SK-N-SH treated with all-trans-retinoic acid at 6 μM for 48 hours (cell line): ENCODE results near the gene DNM2.

Experiments used
- ATAC-seq: fragments of 200-7000 bp; cut with Tn5 transposase; 3 replicates; pipeline ENCODE4 v1.9.1; 2020; ENCODE audit warnings: mild to moderate bottlenecking, moderate library complexity
- ARNTL ChIP-seq: fragments of 450-650 bp; formaldehyde crosslinking; IDR thresholded peaks from 2 replicates; pipeline ENCODE4 v1.5.0; 2020; ENCODE audit warnings: low read depth, mild to moderate bottlenecking, moderate library complexity, borderline replicate concordance
- BACH2 ChIP-seq: fragments of 250-450 bp; sonication (Bioruptor Pico); IDR thresholded peaks from 2 replicates; pipeline ENCODE4 v1.9.0; 2021; ENCODE audit warnings: mild to moderate bottlenecking, borderline replicate concordance
- CREB5 ChIP-seq: fragments of 250-450 bp; sonication (Bioruptor Pico); IDR thresholded peaks from 2 replicates; pipeline ENCODE4 v1.5.1; 2020; ENCODE audit warnings: low read depth, mild to moderate bottlenecking, moderate library complexity
- CSDC2 ChIP-seq: fragments of 250-450 bp; sonication (Bioruptor Pico); IDR thresholded peaks from 2 replicates; pipeline ENCODE4 v1.5.0; 2020; ENCODE audit warnings: mild to moderate bottlenecking, moderate library complexity
- CSRNP3 ChIP-seq: fragments of 250-450 bp; sonication (Bioruptor Pico); IDR thresholded peaks from 2 replicates; pipeline ENCODE4 v1.5.1; 2021; ENCODE audit warnings: mild to moderate bottlenecking, moderate library complexity
- ISL1 ChIP-seq: fragments of 250-450 bp; sonication (Bioruptor Pico); IDR thresholded peaks from 2 replicates; pipeline ENCODE4 v2.1.2; 2022; ENCODE audit warnings: mild to moderate bottlenecking, moderate library complexity
- OSR1 ChIP-seq: fragments of 250-450 bp; sonication (Bioruptor Pico); IDR thresholded peaks from 2 replicates; pipeline ENCODE4 v1.8.0; 2022; ENCODE audit warnings: moderate library complexity, mild to moderate bottlenecking, inconsistent platforms
- PATZ1 ChIP-seq: fragments of 250-450 bp; sonication (Bioruptor Pico); IDR thresholded peaks from 2 replicates; pipeline ENCODE4 v1.8.0; 2020; ENCODE audit warnings: mild to moderate bottlenecking, moderate library complexity, borderline replicate concordance
- POU6F1 ChIP-seq: fragments of 250-450 bp; sonication (Bioruptor Pico); IDR thresholded peaks from 2 replicates; pipeline ENCODE4 v1.8.0; 2021; ENCODE audit warnings: low read depth, mild to moderate bottlenecking, moderate library complexity, borderline replicate concordance
- PPARA ChIP-seq: fragments of 250-450 bp; sonication (Bioruptor Pico); IDR thresholded peaks from 2 replicates; pipeline ENCODE4 v1.5.0; 2020; ENCODE audit warnings: mild to moderate bottlenecking, borderline replicate concordance
- RARB ChIP-seq: fragments of 250-450 bp; sonication (Bioruptor Pico); IDR thresholded peaks from 2 replicates; pipeline ENCODE4 v1.8.0; 2021; ENCODE audit warnings: mild to moderate bottlenecking, moderate library complexity
- SNAI2 ChIP-seq: fragments of 250-450 bp; sonication (Bioruptor Pico); IDR thresholded peaks from 2 replicates; pipeline ENCODE4 v1.5.0; 2020; ENCODE audit warnings: mild to moderate bottlenecking, moderate library complexity
- TCF4 ChIP-seq: fragments of 250-450 bp; sonication (Bioruptor Pico); IDR thresholded peaks from 2 replicates; pipeline ENCODE4 v1.8.0; 2021; ENCODE audit warnings: mild to moderate bottlenecking, moderate library complexity, borderline replicate concordance
- TOX ChIP-seq: fragments of 250-450 bp; sonication (Bioruptor Pico); IDR thresholded peaks from 2 replicates; pipeline ENCODE4 v1.8.0; 2021; ENCODE audit warnings: mild to moderate bottlenecking, moderate library complexity, borderline replicate concordance
- TSHZ2 ChIP-seq: fragments of 250-450 bp; sonication (Bioruptor Pico); IDR thresholded peaks from 2 replicates; pipeline ENCODE4 v1.5.0; 2020; ENCODE audit warnings: mild to moderate bottlenecking, moderate library complexity
- ZC3H10 ChIP-seq: fragments of 250-450 bp; sonication (Bioruptor Pico); IDR thresholded peaks from 2 replicates; pipeline ENCODE4 v1.5.1; 2021; ENCODE audit warnings: mild to moderate bottlenecking, moderate library complexity
- ZFP3 ChIP-seq: fragments of 250-450 bp; sonication (Bioruptor Pico); IDR thresholded peaks from 2 replicates; pipeline ENCODE4 v1.5.0; 2020; ENCODE audit warnings: mild to moderate bottlenecking, moderate library complexity

Gene DNM2

GRCh38 chr19:10764340-10764894 lies 46.5 kb downstream of the DNM2 start:
- no peak for ATAC-seq
- TF ChIP-seq POU6F1 (CRISPR knock-in tag): no peak
- no peak for TF ChIP-seq ISL1 (CRISPR knock-in tag)
- TF ChIP-seq BACH2 (CRISPR knock-in tag): no peak
- TF ChIP-seq TSHZ2 (CRISPR knock-in tag): no peak
- TF ChIP-seq ZC3H10 (CRISPR knock-in tag): no peak
- TF ChIP-seq OSR1 (CRISPR knock-in tag): no peak
- no peak for TF ChIP-seq RARB
- no peak for TF ChIP-seq PPARA (CRISPR knock-in tag)
- no peak for TF ChIP-seq TCF4 (CRISPR knock-in tag)
- no peak for TF ChIP-seq CREB5 (CRISPR knock-in tag)
- TF ChIP-seq SNAI2 (CRISPR knock-in tag): no peak
- TF ChIP-seq, all 23 proteins: peak for 0

- ATAC-seq: no peak; the same call in 2 of the 3 replicates
- TF ChIP-seq TOX: no peak
- TF ChIP-seq POU6F1 (CRISPR knock-in tag): no peak
- TF ChIP-seq CSDC2: no peak
- TF ChIP-seq CSRNP3: no peak
- no peak for TF ChIP-seq ISL1 (CRISPR knock-in tag)
- no peak for TF ChIP-seq ZC3H10 (CRISPR knock-in tag)
- TF ChIP-seq TSHZ2 (CRISPR knock-in tag): no peak
- TF ChIP-seq RARB: no peak
- no peak for TF ChIP-seq ARNTL
- TF ChIP-seq CREB5 (CRISPR knock-in tag): no peak
- TF ChIP-seq PPARA (CRISPR knock-in tag): no peak
- TF ChIP-seq PATZ1 (CRISPR knock-in tag): no peak
- no peak for TF ChIP-seq ZFP3
Measured at GRCh38 chr19:10766049-10766623, 48.3 kb downstream of the DNM2 start.
